ENCODE data around the gene TOGARAM1.

TOGARAM1 gene

GRCh38 chr14:44960646-44961045 lies 1.3 kb upstream of the TOGARAM1 start:
- peak; percentile 16 for DNase-seq (ENCODE audit: low read depth)

GRCh38 chr14:44961151-44961553 lies 838 bp upstream of the TOGARAM1 start:
- no peak for TF ChIP-seq CTCF (conservative IDR thresholded peaks at IDR 0.05; ENCODE audit: control insufficient read depth, insufficient read depth, low read depth, low read length)
- H3K4me3 ChIP-seq (ENCODE audit: control insufficient read depth, low read depth, low read length) = peak overlapping the region; percentile 94
- peak; percentile 65 for DNase-seq (ENCODE audit: low read depth)

More at GRCh38 chr14:44960646-44961045, 1.3 kb upstream of the TOGARAM1 start:
- H3K4me3 ChIP-seq (ENCODE audit: control insufficient read depth, low read depth, low read length) = peak overlapping the region; percentile 94
- no peak for TF ChIP-seq CTCF (conservative IDR thresholded peaks at IDR 0.05; ENCODE audit: control insufficient read depth, insufficient read depth, low read depth, low read length)

- peak; percentile 44 for DNase-seq (ENCODE audit: low read depth)
- TF ChIP-seq CTCF (conservative IDR thresholded peaks at IDR 0.05; ENCODE audit: control insufficient read depth, insufficient read depth, low read depth, low read length) = no peak
- H3K4me3 ChIP-seq (ENCODE audit: control insufficient read depth, low read depth, low read length) = peak overlapping the region; percentile 94
These were observed 499 bp downstream of the TOGARAM1 start for GRCh38 chr14:44962334-44963043.

- no peak for TF ChIP-seq CTCF (conservative IDR thresholded peaks at IDR 0.05; ENCODE audit: control insufficient read depth, insufficient read depth, low read depth, low read length)
These were observed 1.1 kb downstream of the TOGARAM1 start for GRCh38 chr14:44963044-44963528.

GRCh38 chr14:44963775-44964380 lies 1.9 kb downstream of the TOGARAM1 start:
- peak overlapping the region; percentile 94 for H3K4me3 ChIP-seq (ENCODE audit: control insufficient read depth, low read depth, low read length)
- no peak for TF ChIP-seq CTCF (conservative IDR thresholded peaks at IDR 0.05; ENCODE audit: control insufficient read depth, insufficient read depth, low read depth, low read length)
- peak; percentile 43 for DNase-seq (ENCODE audit: low read depth)

More at GRCh38 chr14:44963044-44963528, 1.1 kb downstream of the TOGARAM1 start:
- peak; percentile 27 for DNase-seq (ENCODE audit: low read depth)
- peak overlapping the region; percentile 94 for H3K4me3 ChIP-seq (ENCODE audit: control insufficient read depth, low read depth, low read length)

- H3K4me3 ChIP-seq (ENCODE audit: control insufficient read depth, low read depth, low read length) = peak overlapping the region; percentile 31
- peak; percentile 46 for DNase-seq (ENCODE audit: low read depth)
- no peak for TF ChIP-seq CTCF (conservative IDR thresholded peaks at IDR 0.05; ENCODE audit: control insufficient read depth, insufficient read depth, low read depth, low read length)
These were observed 4.8 kb downstream of the TOGARAM1 start for GRCh38 chr14:44966601-44967336.
